ENCODE measurements around the gene GNLY.
"Not testable (repeated sequence)": the region's sequence is repeated elsewhere in the genome, so short reads cannot be mapped to it uniquely, and the experiment has no call there.

The GNLY gene

DNA sequence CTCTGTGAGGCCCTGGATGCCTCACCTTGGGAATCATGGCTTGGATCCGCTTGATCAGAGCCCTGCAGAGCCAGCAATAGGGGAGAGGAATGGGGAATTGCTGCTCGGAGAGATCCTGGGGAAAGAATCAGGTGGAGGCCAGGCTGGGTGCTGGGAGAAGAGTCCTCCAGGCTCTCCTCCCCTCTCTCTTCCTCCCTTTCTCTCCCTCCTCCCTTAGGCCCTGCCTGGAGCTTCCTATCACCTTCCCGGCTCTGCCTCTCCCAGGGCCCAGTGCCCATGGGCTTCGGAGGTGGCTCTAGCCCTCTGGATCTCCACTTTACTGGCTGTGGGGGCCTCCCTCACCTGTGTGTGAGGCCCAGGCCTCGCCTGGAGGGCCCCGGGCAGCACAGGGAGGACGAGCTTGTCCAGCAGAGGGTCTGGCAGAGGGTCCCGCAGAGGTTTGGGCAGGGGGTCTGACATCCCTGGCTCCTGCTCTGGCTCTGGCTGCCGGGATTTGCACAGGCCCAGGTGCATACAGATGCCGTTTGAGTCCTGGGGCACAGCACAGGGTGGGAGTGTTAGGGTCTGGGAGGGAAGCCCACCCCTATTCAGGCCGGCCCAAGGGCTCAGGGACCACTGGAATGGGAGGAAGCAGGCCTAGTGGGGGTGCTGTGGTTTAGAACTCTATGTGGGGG is 28.8 kb upstream of the GNLY start:
- DNase-seq: no peak

DNA sequence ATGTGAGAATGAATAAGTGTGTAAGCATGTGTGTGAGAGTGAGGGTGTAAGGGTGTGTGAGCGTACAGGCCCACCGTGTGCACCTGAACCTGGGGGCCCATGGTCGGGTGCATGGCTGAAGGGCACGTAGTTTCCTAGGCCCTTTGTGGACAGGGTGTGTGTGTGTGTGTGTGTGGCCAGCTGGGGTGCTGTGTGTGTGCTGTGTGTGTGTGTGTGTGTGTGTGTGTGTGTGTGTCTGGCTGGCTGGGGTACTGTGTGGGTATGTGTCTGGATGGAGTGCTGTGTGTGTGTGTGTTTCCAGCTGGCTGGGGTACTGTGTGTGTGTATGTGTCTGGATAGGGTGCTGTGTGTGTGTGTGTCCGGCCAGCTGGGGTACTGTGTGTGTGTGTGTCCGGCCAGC is 28.1 kb upstream of the GNLY start:
- DNase-seq: no peak

DNA sequence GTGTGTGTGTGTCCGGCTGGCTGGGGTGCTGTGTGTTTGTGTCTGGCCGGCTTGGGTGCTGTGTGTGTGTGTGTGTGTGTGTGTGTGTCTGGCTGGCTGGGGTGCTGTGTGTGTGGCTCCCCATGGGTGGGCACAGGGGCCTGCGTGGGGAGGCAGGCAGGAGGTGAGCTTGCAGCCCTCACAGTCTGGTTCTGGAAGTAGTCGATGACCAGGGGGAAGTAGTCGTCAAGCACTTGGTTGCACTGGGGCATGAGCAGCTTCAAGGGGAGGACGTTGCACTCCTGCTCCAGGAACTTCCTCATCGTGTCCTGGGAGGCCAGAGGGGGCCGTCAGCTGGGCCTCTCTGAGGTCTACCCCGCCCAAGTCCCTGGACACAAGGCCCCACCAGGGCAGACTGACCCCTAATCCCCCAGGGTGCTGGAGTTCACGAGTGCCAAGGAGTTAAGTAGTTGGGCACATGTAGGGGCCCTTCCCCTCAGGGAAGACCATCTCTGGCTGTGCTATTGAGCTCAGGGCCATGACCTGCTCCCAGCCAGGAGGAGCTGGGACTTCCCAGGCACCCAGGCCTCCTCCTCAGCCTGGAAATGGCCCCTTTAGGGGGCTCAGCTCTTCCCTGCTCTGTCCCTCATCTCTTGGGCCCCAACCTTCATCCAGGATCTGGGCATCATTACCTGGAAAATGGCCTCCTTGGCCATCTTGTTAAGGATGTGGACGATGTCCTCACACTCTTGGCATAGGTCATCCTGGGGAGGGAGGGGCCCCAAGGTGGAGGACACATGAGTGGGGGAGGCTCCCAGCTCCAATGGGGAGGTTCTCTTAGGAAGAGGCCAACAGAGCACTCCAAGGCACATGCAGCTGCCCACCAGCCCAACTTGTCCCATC is 27.5 kb upstream of the GNLY start:
- DNase-seq: no peak

DNA sequence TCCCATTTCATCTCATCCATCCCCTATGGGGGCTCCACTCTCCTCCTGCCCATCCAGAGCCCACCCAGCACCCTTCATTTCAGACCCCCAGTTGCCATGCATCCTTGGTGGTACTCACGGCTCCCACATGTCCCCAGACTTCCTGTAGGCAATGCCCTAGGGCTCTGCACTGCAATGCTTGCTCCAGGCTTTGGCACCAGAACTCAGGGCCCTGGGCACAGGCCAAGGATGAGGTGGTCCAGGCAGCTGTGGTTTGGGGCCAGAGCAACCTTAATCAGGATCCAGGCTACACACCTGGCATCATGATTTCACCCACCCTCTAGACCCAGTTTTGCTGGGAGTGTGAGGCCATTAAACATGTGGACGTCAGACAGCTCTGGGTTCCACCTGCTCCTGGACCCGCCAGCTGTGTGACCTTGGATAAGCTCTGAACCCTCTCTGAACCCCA is 26.6 kb upstream of the GNLY start:
- DNase-seq: no peak

DNA sequence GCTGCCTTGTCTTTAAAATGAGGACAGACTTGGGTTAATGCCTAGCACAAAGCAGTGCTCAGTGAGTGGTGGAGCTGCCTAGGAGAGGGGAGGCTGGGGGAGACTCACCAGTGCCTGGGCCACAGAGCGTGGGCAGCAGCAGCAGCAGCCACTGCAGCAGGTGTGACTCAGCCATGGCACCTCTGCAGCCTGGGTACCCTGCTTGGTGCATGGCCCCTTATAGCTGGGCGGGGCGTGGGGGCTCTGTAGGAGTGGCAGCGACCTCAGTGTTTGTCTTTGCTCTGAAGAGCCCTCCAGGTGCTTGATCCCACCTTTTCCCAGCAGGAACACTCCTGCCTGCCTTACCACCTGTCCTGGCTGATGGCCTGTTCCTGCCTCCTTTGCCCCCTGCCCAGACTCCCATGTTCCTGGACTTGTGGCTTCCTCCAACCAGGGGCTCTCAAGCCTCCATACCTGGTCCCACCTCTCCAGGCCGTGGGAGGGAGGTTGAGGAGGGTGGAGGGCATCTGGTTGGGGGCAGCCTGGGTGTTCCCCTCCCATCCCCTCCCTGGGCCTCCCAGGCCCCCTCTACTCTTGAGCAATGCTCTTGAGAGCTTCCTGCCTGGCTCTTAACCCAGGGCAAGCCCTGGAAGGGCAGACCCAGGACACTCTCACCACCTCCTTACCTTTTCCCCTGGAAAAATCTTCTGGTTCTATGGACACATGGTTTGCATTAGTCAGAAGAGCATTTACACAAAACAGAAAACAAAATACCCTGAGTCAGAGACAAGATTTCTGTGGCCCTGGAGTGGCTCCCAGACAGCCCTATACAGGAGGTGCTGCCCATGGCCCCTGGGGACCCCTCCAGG is 25.9 kb upstream of the GNLY start, which contains the start of gene SFTPB:
Gene SFTPB, minus strand, starts transcription at position 191 of the 848 bp plus-strand sequence. Its CDS starts 16 bp downstream, at position 175.
- DNase-seq: no peak

DNA sequence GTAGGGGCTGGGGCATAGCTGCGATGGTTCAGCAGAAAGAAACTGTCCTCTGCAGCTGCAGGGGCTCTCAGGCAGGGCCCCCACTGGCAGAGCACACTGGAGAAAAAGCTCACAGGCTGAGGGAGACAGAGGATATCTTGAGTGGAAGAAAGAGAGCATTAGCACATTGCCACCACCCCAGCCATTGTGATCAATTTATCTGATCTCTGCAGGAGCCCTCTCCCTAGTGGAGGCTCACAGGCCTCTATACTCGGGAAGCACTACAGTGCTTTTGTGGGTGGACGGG is 25.4 kb upstream of the GNLY start:
- DNase-seq: no peak

GRCh38 chr2:85669549-85669948 is 24.6 kb upstream of the GNLY start:
- no peak for DNase-seq

- DNase-seq: not testable (repeated sequence)
Observed at GRCh38 chr2:85670416-85670815, 23.7 kb upstream of the GNLY start.

- no peak for DNase-seq
Observed at GRCh38 chr2:85672456-85672855, 21.7 kb upstream of the GNLY start.

- no peak for DNase-seq
Observed at GRCh38 chr2:85673716-85674375, 20.3 kb upstream of the GNLY start.

DNA sequence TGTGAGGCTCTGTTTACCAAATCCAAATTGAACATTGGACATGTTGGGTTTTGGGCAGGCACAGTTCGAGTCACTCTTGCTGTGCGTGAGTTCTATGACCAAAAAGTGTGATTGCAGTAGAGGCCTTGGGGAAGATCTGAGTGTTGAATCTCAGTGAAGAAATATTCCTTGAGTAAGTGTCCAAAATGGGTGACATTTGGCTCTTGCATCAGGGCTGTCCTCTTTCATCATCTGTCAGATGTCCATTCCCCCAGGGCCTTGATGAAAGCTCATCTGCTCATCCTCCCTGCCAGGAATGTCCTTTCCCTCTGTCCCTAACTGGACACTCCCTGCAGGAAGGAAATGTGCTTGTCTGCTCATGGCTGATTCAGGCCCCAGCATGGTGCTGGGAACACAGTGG is 19.7 kb upstream of the GNLY start:
- DNase-seq: no peak

DNA sequence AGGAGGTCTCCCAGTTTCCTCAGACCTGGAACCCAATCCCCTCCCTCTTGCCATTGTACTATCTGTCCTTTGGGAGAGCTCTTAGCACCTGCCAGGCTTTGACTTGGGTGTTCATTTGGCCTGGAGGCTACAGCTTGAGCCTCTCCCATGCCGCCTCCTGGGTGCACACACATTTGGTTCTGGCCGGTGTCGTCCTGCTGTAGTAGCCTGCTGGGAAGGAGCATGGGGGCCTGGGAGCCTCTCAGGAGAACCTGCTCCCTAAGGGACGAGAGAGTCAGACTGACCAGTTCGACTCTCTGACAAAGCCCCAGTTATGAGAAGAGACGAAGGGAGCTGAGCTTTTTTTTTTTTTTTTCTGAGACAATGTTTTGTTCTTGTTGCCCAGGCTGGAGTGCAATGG is 18.7 kb upstream of the GNLY start:
- DNase-seq: no peak

GRCh38 chr2:85675866-85676548 is 18.2 kb upstream of the GNLY start:
- DNase-seq: no peak

- DNase-seq: no peak
Observed at GRCh38 chr2:85678377-85678776, 15.8 kb upstream of the GNLY start.

DNA sequence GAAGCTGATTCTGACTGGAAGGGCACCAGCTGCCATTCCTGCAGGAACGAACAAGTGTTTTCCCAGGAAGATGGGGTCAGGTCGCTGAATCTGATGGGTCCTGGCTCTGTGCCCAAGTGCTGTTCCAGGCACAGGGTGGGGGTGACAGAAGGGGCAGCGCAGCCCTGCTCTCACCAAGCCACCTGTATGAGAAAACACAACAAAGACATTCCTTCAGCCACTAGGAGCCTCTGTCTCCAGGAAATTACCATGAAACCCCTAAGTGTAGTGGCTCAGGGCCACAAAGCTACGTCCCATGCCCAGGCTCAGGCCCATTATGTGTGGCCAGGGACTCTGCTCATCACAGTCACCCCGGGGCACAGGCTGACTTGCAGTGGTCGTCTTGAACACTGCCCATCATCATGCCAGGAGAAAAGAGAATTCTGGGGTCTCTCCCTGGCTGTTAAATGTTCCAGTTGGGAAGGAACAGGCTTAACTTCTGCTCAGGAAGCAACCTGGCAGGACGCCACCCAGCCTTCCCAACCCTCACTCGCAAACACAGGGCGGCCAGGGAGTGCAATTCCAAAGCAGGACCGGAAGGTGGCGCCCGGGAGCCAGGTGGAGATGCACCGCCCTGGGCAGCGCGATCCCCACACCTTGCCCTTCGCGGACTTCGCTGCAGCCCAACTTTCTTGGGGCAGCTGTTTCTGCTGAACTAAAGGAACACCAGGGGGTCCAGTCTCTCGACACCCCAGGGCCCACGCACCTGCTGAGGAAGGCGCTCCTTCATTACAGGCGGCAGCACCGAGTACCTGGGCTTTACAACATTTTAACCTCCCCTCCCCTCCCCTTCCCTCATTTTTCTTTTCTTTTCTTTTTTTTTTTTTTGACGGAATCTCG is 15.1 kb upstream of the GNLY start:
- DNase-seq: no peak

DNA sequence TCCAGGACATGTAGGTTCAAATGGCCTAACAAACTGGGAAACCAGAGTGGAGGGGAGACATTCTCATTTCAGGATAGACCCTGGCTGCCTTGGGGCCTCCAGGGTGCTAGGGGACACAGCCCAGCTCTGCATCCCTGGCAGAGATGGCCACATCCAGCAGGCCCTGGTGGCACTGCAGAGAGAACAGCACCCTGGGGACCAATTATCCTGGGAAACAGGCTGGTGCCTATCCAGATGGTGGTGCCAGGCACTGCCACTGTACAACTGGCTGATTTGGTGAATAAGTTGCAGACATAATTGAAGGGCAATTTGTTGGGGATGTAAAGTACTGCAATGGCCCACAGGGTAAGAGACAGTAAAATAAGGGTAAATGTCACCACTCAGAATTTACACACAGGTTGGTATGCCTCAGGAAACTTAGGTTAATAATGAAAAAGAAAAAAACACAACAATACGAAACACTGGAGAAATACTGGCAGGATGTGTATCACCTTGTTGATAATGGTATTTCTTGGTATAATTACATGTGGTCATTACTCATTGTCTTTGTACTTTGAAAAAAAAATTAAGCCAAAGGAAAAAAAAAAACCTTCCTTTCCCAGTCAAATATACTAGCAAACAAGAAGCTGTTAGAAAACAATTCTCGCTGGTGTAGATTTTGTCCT is 13.3 kb upstream of the GNLY start:
- DNase-seq: no peak

DNA sequence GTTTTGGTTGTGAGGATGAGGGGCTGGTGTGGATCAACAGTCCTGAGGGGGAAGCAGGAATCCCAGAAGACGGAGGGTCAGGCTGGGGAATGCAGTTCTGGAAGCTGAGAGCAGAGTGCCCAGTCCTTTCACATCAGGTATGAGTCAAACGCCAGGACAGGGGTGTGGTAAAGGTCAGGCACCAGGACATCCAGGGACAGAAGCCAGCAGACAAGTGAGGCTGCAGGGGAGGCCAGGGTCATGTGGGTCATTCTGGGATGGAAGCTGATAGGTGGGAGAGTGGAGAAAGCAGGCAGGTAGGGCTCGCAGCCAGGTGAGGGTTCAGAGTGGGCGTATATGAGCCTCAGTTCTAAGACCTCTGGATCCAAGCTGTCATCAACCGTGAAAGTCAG is 12.8 kb upstream of the GNLY start:
- DNase-seq: no peak

- DNase-seq: no peak
Observed at GRCh38 chr2:85681776-85682175, 12.4 kb upstream of the GNLY start.

DNA sequence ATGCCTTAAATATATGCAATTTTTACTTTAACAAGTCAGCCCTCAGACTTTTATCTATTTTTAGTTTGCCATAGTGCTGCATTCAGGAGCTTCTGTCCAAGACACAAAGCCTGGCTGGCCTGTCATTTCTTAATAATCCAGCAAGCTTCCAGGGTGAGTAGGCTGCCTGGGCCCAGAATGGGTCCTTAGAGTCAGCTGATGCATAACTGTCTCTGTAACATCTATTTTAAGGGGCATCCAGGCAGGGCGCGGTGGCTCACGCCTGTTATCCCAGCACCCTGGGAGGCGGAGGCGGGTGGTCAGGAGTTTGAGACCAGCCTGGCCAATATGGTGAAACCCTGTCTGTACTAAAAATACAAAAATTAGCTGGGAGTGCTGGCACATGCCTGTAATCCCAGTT is 11.8 kb upstream of the GNLY start:
- DNase-seq: no peak

DNA sequence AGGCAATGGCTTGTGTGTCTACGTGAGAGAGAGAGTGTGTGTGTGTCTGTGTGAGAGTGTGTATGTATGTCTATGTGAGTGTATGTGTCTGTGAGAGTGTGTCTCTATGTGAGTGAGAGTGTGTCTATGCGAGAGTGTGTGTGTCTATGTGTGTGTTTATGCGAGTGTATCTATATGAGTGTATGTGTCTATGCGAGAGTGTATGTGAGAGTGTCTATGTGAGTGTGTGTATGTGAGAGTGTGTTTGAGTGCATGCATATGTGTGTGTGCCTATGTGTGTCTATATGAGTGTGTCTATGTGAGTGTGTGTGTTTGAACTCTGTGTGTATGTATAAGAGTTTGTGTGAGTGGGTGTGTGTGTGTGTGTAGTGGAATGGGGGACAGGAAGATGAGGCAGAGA is 9.8 kb upstream of the GNLY start:
- DNase-seq: no peak

GRCh38 chr2:85684806-85685205 is 9.4 kb upstream of the GNLY start:
- no peak for DNase-seq
